HEK293T (cell line): Measurements from ENCODE around the gene FSIP1.

Experiments
- CTCF ChIA-PET: fragments of 350-600 bp; formaldehyde crosslinking; extraction: SDS; loops from one replicate; lab custom pipeline; 2021; ENCODE audit warnings: antibody characterized with exemption, inconsistent platforms; lab: Yijun Ruan, JAX
- POLR2A ChIA-PET: fragments of 350-600 bp; formaldehyde crosslinking; extraction: SDS; loops from one replicate; lab custom pipeline; 2020; ENCODE audit warnings: antibody characterized with exemption, inconsistent platforms; lab: Yijun Ruan, JAX
- DNase-seq: peaks from one replicate; pipeline ENCODE4 v3.0.0; 2012; ENCODE audit warnings: mixed read lengths; ENCODE audit errors: extremely low spot score
- ARNT ChIP-seq: fragments of 450-650 bp; IDR thresholded peaks from 2 replicates; pipeline ENCODE4 v1.6.1; 2017; ENCODE audit warnings: mild to moderate bottlenecking
- BHLHE40 ChIP-seq: fragments of 450-650 bp; IDR thresholded peaks from 2 replicates; pipeline ENCODE4 v1.6.1; 2016; ENCODE audit warnings: mild to moderate bottlenecking, moderate library complexity, borderline replicate concordance
- CTBP1 ChIP-seq: fragments of 450-650 bp; IDR thresholded peaks from 2 replicates; pipeline ENCODE4 v1.6.1; 2016; ENCODE audit warnings: borderline replicate concordance
- ELF4 ChIP-seq: fragments of 450-650 bp; IDR thresholded peaks from 2 replicates; pipeline ENCODE4 v1.6.1; 2017; ENCODE audit warnings: antibody characterized with exemption
- FOXA1 ChIP-seq: fragments of 450-650 bp; IDR thresholded peaks from 2 replicates; pipeline ENCODE4 v1.6.1; 2016; ENCODE audit warnings: mild to moderate bottlenecking
- FOXK2 ChIP-seq: fragments of 450-650 bp; IDR thresholded peaks from 2 replicates; pipeline ENCODE4 v1.6.1; 2016; ENCODE audit warnings: mild to moderate bottlenecking
- FOXM1 ChIP-seq: fragments of 450-650 bp; IDR thresholded peaks from 2 replicates; pipeline ENCODE4 v1.6.1; 2017; ENCODE audit warnings: mild to moderate bottlenecking, borderline replicate concordance
- HDGF ChIP-seq: fragments of 450-650 bp; IDR thresholded peaks from 2 replicates; pipeline ENCODE4 v1.6.1; 2017; ENCODE audit warnings: antibody characterized with exemption, borderline replicate concordance
- L3MBTL2 ChIP-seq: fragments of 450-650 bp; conservative IDR thresholded peaks from 2 replicates; pipeline ENCODE4 v1.6.1; 2016; ENCODE audit warnings: mild to moderate bottlenecking
- LEF1 ChIP-seq: fragments of 450-650 bp; IDR thresholded peaks from 2 replicates; pipeline ENCODE4 v1.6.1; 2017; ENCODE audit warnings: mild to moderate bottlenecking, borderline replicate concordance
- NFRKB ChIP-seq: fragments of 450-650 bp; IDR thresholded peaks from 2 replicates; pipeline ENCODE4 v1.6.1; 2016; ENCODE audit warnings: mild to moderate bottlenecking, moderate library complexity
- PKNOX1 ChIP-seq: fragments of 450-650 bp; IDR thresholded peaks from 2 replicates; pipeline ENCODE4 v1.6.1; 2016
- SP1 ChIP-seq: fragments of 450-650 bp; IDR thresholded peaks from 2 replicates; pipeline ENCODE4 v1.6.1; 2017
- SUZ12 ChIP-seq: fragments of 450-650 bp; IDR thresholded peaks from 2 replicates; pipeline ENCODE4 v1.6.1; 2016; ENCODE audit warnings: mild to moderate bottlenecking
- TARDBP ChIP-seq: fragments of 450-650 bp; IDR thresholded peaks from 2 replicates; pipeline ENCODE4 v1.6.1; 2016
- ZNF384 ChIP-seq: fragments of 450-650 bp; IDR thresholded peaks from 2 replicates; pipeline ENCODE4 v1.6.1; 2016

Gene FSIP1

GRCh38 chr15:39642011-39642640, 140.5 kb downstream of the FSIP1 start:
- CTCF ChIA-PET, result no interaction called here
- no peak for TF ChIP-seq FOXM1
- no peak for DNase-seq
- POLR2A ChIA-PET, result no interaction called here

- ChIA-PET POLR2A (no interaction called here), CTCF (no interaction called here)
- no peak for DNase-seq
- TF ChIP-seq CTBP1 (no peak), L3MBTL2 (no peak), NFRKB (no peak), ZNF384 (no peak), FOXK2 (no peak)
Measured at GRCh38 chr15:39641191-39641889, 141.3 kb downstream of the FSIP1 start.

GRCh38 chr15:39640665-39641064, 142.0 kb downstream of the FSIP1 start:
- ChIA-PET POLR2A (no interaction called here), CTCF (interaction anchor here (1.0 kb wide), 1 partner anchor 11 kb away, joined by 3 read pairs; no protein-coding TSS in a partner anchor)
- no peak for TF ChIP-seq ARNT
- no peak for TF ChIP-seq CTBP1
- TF ChIP-seq SP1, result no peak
- TF ChIP-seq NFRKB, result no peak
- TF ChIP-seq TARDBP, result no peak
- no peak for TF ChIP-seq HDGF
- TF ChIP-seq LEF1, result no peak
- DNase-seq, result no peak

- ChIA-PET POLR2A (no interaction called here), CTCF (no interaction called here)
Measured at GRCh38 chr15:39639037-39639436, 143.6 kb downstream of the FSIP1 start.

GRCh38 chr15:39638041-39638440, 144.6 kb downstream of the FSIP1 start:
- DNase-seq, result no peak
- ChIA-PET CTCF (no interaction called here), POLR2A (no interaction called here)
- TF ChIP-seq HDGF, result no peak
- no peak for TF ChIP-seq TARDBP
- no peak for TF ChIP-seq LEF1
- no peak for TF ChIP-seq L3MBTL2
- no peak for TF ChIP-seq ZNF384
- no peak for TF ChIP-seq FOXA1
- no peak for TF ChIP-seq FOXK2
- TF ChIP-seq ELF4, result no peak
- TF ChIP-seq CTBP1, result no peak
- no peak for TF ChIP-seq PKNOX1
- no peak for TF ChIP-seq FOXM1
- no peak for TF ChIP-seq SP1
- no peak for TF ChIP-seq BHLHE40
- TF ChIP-seq NFRKB, result no peak
- TF ChIP-seq SUZ12, result no peak
- TF ChIP-seq ARNT, result no peak

More at GRCh38 chr15:39639037-39639436, 143.6 kb downstream of the FSIP1 start:
- no peak for TF ChIP-seq SP1
- no peak for TF ChIP-seq CTBP1
- no peak for TF ChIP-seq FOXM1
- TF ChIP-seq HDGF, result no peak
- no peak for TF ChIP-seq LEF1
- TF ChIP-seq SUZ12, result no peak
- no peak for TF ChIP-seq NFRKB
- no peak for TF ChIP-seq FOXK2
- TF ChIP-seq BHLHE40, result no peak
- no peak for TF ChIP-seq PKNOX1
- no peak for DNase-seq

GRCh38 chr15:39631357-39631756, 151.3 kb downstream of the FSIP1 start:
- ChIA-PET POLR2A (no interaction called here), CTCF (no interaction called here)
- no peak for TF ChIP-seq HDGF
- no peak for TF ChIP-seq FOXM1
- no peak for TF ChIP-seq ARNT
- no peak for TF ChIP-seq CTBP1
- TF ChIP-seq SP1, result no peak
- no peak for TF ChIP-seq NFRKB
- TF ChIP-seq FOXK2, result no peak
- TF ChIP-seq TARDBP, result no peak
- no peak for TF ChIP-seq L3MBTL2
- TF ChIP-seq BHLHE40, result no peak
- TF ChIP-seq ZNF384, result no peak
- TF ChIP-seq FOXA1, result no peak
- TF ChIP-seq LEF1, result no peak
- TF ChIP-seq PKNOX1, result no peak
- TF ChIP-seq SUZ12, result no peak
- TF ChIP-seq ELF4, result no peak
- DNase-seq, result no peak

- POLR2A ChIA-PET, result no interaction called here
- no peak for TF ChIP-seq HDGF
- no peak for TF ChIP-seq FOXK2
- no peak for TF ChIP-seq LEF1
- TF ChIP-seq CTBP1, result no peak
- no peak for TF ChIP-seq PKNOX1
- no peak for TF ChIP-seq FOXA1
- TF ChIP-seq FOXM1, result no peak
- TF ChIP-seq SP1, result no peak
- no peak for TF ChIP-seq ARNT
- no peak for TF ChIP-seq NFRKB
- TF ChIP-seq L3MBTL2, result no peak
- no peak for TF ChIP-seq ELF4
- TF ChIP-seq BHLHE40, result no peak
- TF ChIP-seq ZNF384, result no peak
- TF ChIP-seq TARDBP, result no peak
- no peak for TF ChIP-seq SUZ12
- CTCF ChIA-PET, result interaction anchor here (0.8 kb wide), 1 partner anchor 11 kb away, joined by 3 read pairs; no protein-coding TSS in a partner anchor
- no peak for DNase-seq
Measured at GRCh38 chr15:39629906-39630305, 152.7 kb downstream of the FSIP1 start.
